Ascending aorta (tissue), 2 donors: ENCODE measurements around the gene KCNH4. TPM values are rescaled to one million over a fixed set of nuclear protein-coding genes. Genes with fewer than 3 reads are reported as not detected.
A peak's percentile ranks its signal among the peaks of the same experiment; 100 is the strongest.
"Not testable (repeated sequence)": the region's sequence is repeated elsewhere in the genome, so short reads cannot be mapped to it uniquely, and the experiment has no call there.

ENCODE experiments used
- DNase-seq, 2 donors: peaks; one replicate each; pipeline ENCODE4 v3.0.0-alpha.2; 2019; ENCODE audit warnings: low spot score in 2 of 2
- H3K27ac ChIP-seq, 2 donors: fragments of 200-600 bp; sonication (generic); one replicate each; pipeline ENCODE4 v1.5.1; 2016 to 2017; ENCODE audit warnings: mild to moderate bottlenecking in 1 of 2
- H3K27me3 ChIP-seq: fragments of 200-600 bp; sonication (generic); one replicate; pipeline ENCODE4 v1.5.1; 2017
- H3K36me3 ChIP-seq, 2 donors: fragments of 200-600 bp; sonication (generic); one replicate each; pipeline ENCODE4 v1.5.1; 2016
- H3K4me1 ChIP-seq, 2 donors: fragments of 200-600 bp; sonication (generic); one replicate each; pipeline ENCODE4 v1.5.1; 2016 to 2017; ENCODE audit warnings: mild to moderate bottlenecking in 1 of 2
- H3K4me3 ChIP-seq, 2 donors: fragments of 200-600 bp; sonication (generic); one replicate each; pipeline ENCODE4 v1.5.1; 2016 to 2017; ENCODE audit warnings: mild to moderate bottlenecking in 1 of 2
- H3K9me3 ChIP-seq, 2 donors: fragments of 200-600 bp; sonication (generic); one replicate each; pipeline ENCODE4 v1.5.1; 2016
- intact Hi-C: fragments of 100-400 bp; cut with DNase I; formaldehyde crosslinking; loops from one replicate; pipeline ENCODE4 v1.15.1; 2023
- total RNA-seq: library from RNA; depleted of rRNA; stranded (reverse); fragments of >200 nt; gene quantifications from one replicate; pipeline ENCODE4 v1.1.0, GENCODE V29; 2016
- TF ChIP-seq, protein P1 (sequence below), 3 experiments: fragments of 200-600 bp in 2 of 3; fragments of 450-650 bp in 1 of 3; sonication (generic) in 2 of 3; IDR thresholded peaks; one replicate each; pipeline ENCODE4 v1.5.1; 2016 to 2019; ENCODE audit warnings: antibody characterized with exemption in 3 of 3, mild to moderate bottlenecking in 1 of 3, moderate library complexity in 1 of 3

Gene KCNH4
- total RNA-seq, 1 donor from 2014 or later = not detected

GRCh38 chr17:42159796-42160530 is 21.0 kb downstream of the KCNH4 start:
- no peaks in the 10 kb centered on the region for H3K27me3 ChIP-seq
- peaks cover 0 to 3% of the 10 kb centered on the region in 2 donors for H3K4me1 ChIP-seq
- no peaks in the 10 kb centered on the region for H3K9me3 ChIP-seq
- H3K36me3 ChIP-seq = no peaks in the 10 kb centered on the region
- no peak overlapping the region for H3K4me3 ChIP-seq
- H3K27ac ChIP-seq = no peak overlapping the region
- intact Hi-C loops = loop anchor here (5.0 kb wide), 1 partner anchor 38 kb away; the partner anchor contains the start of genes HSPB9 and KAT2A
- TF ChIP-seq, protein P1, sequence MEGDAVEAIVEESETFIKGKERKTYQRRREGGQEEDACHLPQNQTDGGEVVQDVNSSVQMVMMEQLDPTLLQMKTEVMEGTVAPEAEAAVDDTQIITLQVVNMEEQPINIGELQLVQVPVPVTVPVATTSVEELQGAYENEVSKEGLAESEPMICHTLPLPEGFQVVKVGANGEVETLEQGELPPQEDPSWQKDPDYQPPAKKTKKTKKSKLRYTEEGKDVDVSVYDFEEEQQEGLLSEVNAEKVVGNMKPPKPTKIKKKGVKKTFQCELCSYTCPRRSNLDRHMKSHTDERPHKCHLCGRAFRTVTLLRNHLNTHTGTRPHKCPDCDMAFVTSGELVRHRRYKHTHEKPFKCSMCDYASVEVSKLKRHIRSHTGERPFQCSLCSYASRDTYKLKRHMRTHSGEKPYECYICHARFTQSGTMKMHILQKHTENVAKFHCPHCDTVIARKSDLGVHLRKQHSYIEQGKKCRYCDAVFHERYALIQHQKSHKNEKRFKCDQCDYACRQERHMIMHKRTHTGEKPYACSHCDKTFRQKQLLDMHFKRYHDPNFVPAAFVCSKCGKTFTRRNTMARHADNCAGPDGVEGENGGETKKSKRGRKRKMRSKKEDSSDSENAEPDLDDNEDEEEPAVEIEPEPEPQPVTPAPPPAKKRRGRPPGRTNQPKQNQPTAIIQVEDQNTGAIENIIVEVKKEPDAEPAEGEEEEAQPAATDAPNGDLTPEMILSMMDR (IDR thresholded peaks at IDR 0.05) = no peak
- DNase-seq = no peak

DNA sequence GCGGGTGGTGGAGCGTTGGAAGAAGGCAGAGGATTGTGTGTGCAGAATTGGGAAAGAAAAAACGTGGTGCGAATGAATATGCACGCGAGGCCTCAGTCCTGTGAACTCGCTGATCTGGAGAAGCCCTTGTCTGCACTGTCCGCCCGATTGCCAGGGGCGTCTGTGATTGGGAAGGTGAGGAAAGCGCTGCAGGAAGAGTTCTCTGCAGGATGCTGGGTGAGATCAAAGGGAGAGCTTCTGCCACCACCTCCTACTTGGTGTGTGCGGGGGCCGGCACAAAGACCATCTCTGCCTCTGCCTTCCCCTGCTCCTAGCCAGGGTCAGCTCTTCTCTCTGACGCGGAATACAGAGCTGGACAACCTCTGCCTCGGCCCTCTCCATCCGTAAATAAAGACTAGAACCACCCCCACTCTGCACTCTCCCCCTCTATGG is 25.3 kb downstream of the KCNH4 start:
- peaks cover 4 to 7% of the 10 kb centered on the region in 2 donors for H3K36me3 ChIP-seq
- no peak overlapping the region for H3K27ac ChIP-seq
- intact Hi-C loops = loop anchor here (1.0 to 5.0 kb wide), 2 partner anchors 33 to 189 kb away; partner anchors contain the start of genes CNP, HSPB9 and KAT2A
- DNase-seq = no peak
- TF ChIP-seq, protein P1 (IDR thresholded peaks at IDR 0.05) = no peak
- no peaks in the 10 kb centered on the region for H3K9me3 ChIP-seq
- H3K4me3 ChIP-seq = peak overlapping the region; percentile 92 to 96
- H3K4me1 ChIP-seq = peaks cover 8 to 22% of the 10 kb centered on the region in 2 donors
- H3K27me3 ChIP-seq = no peaks in the 10 kb centered on the region

GRCh38 chr17:42153919-42154742 is 26.8 kb downstream of the KCNH4 start:
- Histone ChIP-seq H3K27me3 (no peaks in the 10 kb centered on the region), H3K9me3 (no peaks in the 10 kb centered on the region), H3K4me3 (peak overlapping the region; percentile 92 to 96), H3K27ac (peak overlapping the region; percentile 76 to 87), H3K4me1 (peaks cover 8 to 25% of the 10 kb centered on the region in 2 donors), H3K36me3 (peaks cover 7 to 11% of the 10 kb centered on the region in 2 donors)
- DNase-seq = no peak
- intact Hi-C loops = no loop called here
- TF ChIP-seq, protein P1 (IDR thresholded peaks at IDR 0.05) = no peak

DNA sequence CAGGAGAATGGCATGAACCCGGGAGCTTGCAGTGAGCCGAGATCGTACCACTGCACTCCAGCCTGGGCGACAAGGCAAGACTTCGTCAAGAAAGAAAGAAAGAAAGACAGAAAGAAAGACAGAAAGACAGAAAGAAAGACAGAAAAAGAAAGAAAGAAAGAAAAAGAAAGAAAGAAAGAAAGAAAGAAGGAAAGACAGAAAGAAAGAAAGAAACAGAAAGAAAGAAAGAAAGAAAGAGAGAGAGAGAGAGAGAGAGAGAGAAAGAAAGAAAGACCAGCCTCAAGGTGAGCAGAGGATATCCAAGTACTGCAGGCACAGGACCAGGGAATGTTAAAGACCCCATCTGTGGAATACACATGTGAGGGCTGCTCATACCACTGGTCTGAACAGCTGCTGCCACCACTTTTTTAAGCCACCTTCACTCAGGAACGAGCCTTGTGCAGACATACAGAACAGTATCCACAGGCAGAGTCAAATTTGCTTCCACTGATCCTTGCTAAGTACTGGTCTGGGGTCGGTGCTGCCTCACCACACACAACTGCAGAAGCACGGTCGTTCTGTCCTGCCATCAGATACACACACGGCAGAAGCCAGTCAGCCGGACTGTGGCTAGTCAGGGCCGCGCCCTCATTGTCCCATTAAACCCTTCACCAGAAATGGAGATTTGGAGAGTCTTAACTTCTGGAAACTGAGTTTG is 33.9 kb downstream of the KCNH4 start:
- no peak overlapping the region for H3K4me3 ChIP-seq
- H3K36me3 ChIP-seq = peaks cover 29 to 35% of the 10 kb centered on the region in 2 donors
- H3K27me3 ChIP-seq = no peaks in the 10 kb centered on the region
- H3K9me3 ChIP-seq = no peaks in the 10 kb centered on the region
- no peak for DNase-seq
- H3K4me1 ChIP-seq = peaks cover 0 to 15% of the 10 kb centered on the region in 2 donors
- intact Hi-C loops = no loop called here
- H3K27ac ChIP-seq = no peak overlapping the region
- TF ChIP-seq, protein P1 (IDR thresholded peaks at IDR 0.05) = no peak

DNA sequence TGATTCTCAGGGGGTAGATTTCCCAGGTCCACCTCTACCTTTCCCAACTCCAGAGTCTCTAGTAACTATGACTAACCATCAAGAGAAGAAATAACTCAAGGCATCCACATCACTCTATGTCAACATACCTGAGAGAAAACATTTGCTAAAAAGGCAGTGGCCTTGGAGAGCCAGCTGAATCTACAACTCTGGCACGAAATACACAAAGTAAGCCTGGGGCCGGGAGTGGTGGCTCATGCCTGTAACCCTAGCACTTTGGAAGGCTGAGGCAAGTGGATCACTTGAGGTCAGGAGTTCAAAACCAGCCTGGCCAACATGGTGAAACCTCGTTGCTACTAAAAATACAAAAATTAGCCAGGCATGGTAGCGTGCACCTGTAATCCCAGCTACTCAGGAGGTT is 37.8 kb downstream of the KCNH4 start:
- Histone ChIP-seq H3K36me3 (peaks cover 21 to 32% of the 10 kb centered on the region in 2 donors), H3K4me1 (peaks cover 0 to 24% of the 10 kb centered on the region in 2 donors), H3K27ac (peak overlapping the region in 1 of 2 donors; percentile 27)
- H3K27me3 ChIP-seq, H3K9me3 ChIP-seq, intact Hi-C loops, DNase-seq, H3K4me3 ChIP-seq: not testable (repeated sequence)
